Right lung (tissue), 5 donors: ENCODE data around the gene AP5M1. TPM values are rescaled to one million over a fixed set of nuclear protein-coding genes. Genes with fewer than 3 reads are reported as not detected.
A peak's percentile ranks its signal among the peaks of the same experiment; 100 is the strongest.
"Not testable (repeated sequence)": the region's sequence is repeated elsewhere in the genome, so short reads cannot be mapped to it uniquely, and the experiment has no call there.

ENCODE experiments used
- DNase-seq, 2 donors: peaks; one replicate each; pipeline ENCODE4 v3.0.0-alpha.2; 2013
- polyA plus RNA-seq, 5 donors: library from polyadenylated mRNA; unstranded; fragments of 120-200 nt; gene quantifications; one replicate each; pipeline versions ENCODE4 v1.2.1 to v1.2.3, GENCODE V29; 2013; ENCODE audit warnings: inconsistent platforms in 1 of 5, low replicate concordance in 1 of 5; ENCODE audit not compliant: insufficient read length in 5 of 5, insufficient read depth in 1 of 5

AP5M1 gene
- polyA plus RNA-seq, 5 donors, result 32.0 to 62.4 (median 47.5) TPM

DNA sequence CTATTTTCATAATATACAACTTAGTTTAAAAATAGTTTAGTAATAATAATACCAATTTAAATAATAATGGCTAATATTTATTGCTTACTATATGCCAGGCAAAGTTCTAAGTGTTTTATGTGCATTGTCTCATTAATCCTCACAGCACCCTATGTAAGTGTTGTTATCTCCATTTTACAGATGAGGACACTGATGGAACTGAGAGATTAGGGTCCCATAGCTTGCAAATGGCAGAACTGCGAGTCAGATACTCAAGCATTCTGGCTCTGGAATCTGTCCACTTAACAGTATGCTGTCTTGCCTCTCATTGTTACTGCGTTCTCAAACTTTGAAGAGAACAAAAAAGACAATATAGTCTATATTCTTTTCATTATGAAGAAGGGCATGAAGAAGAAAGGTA is 19.0 kb downstream of the AP5M1 start:
- no peak for DNase-seq

DNA sequence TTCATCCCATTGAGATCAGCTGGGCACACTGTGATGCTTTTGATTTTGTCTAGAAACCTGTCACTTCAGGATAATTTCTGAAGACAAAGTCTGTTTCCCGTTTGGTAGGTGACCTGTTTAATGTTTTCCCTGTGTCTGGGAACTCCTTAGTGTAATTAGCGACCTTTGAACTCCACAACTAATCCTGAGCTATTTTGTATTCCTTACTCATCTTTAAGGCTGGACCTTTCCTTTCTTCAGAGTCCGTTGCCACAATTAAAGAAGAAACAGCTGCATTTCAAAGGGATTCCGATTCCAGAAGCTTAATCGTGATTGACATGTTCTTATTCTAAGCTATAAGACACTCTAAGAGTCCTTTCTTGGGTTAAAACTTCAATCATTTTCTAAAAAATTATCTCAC is 22.0 kb downstream of the AP5M1 start:
- no peak for DNase-seq

DNA sequence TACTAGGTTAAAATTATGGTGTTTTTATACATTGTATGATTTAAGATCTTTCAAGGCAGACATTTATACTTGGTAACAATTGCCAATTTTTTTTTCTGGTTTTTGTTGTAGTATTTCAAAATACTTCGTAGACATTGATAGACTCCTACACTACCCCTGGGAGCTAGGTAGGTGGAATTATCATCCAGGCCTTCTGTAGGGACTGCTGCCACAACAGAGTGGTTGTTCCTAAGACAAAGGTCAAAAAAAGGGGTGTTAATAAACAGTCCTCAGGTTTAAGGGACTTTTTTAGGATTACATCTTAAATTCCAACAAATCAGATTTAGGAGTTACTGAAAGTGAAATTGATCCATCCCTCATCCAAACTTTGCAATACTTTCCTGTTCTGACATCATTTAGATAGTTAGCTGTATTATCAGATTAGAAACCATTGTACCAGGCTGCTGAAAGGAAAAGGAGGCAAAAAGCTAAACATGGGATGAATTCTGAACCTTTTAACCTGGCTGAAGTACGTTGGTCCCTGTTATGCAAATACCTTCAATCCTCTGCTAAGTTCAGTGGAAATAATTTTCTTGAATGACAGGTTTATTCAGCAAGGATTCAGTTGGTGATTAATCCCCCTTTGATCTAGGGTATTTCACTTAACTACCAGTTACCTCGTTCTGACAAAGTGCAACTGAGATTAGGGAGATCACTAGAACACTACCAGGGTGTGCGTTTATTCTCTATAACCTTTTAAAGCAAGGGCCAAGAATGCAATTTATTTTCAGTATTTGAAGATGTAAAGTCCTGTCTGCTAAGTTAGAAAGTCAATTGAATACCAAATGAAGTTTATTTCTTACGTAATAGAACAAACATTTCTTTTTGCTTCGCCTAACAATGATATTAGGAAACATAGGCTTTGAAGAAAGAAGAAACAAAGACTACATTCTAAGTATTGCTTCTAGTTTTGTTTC is 23.2 kb downstream of the AP5M1 start:
- no peak for DNase-seq

DNA sequence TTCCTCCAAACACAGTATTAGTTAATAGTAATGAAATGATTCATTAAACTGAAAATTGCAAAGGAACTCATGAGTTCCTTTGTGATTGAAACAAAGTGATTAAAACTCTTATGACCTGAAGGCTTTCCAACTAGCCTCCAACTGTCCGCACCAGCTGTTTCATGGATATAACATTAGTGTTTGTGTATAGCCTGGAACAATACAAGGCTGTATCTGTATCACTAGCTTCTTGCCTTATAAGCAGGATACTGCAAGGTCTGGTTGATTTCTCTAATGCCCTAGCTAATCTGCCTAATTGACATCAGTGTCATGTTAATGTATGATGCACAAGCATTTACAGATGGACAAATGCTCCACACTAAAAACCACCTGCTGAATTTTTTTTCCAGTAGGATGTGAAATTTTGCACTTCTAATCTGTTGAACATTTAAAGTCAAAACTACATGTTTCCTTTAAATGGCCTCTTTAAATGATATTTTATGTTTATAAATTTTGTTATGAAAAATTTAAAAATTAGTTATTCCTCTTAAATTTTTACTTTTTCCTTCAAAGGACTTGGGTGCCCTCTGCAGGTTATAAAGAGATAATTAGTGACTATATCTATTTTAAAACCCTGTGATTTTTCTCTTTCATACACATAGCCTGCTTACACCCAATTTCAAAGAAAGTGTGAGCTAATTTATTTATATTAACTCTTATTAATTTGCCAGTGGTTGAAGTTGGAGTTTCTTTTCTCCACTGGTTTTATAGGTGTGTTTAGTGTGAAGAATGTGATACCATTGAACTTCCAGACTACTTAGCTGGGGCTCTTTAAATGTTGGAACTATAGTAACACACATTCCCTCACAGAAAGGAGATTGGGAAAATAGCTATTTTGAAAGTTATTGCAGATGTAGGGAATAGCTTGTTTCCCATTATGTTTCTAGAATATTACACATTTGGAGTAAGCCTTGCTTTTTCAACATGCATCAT is 25.4 kb downstream of the AP5M1 start:
- no peak for DNase-seq

DNA sequence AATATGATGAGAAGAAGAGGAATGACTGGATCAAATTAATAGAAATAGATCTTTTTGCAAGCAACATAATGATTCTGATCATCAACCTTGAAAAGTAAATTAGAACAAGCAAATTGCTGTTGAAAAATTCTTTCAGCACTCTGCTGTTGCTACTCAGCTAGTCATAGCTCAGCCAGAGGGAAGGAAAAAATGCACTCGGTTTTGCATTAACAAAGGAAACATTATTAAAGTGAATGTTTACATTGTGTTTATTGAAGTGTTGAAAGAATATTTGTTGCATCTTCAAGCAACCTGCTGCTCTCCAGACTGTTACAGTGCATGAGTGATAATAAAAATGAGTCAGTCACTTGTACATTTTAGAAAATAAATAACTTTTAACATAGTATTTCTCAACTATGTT is 26.5 kb downstream of the AP5M1 start:
- no peak for DNase-seq

DNA sequence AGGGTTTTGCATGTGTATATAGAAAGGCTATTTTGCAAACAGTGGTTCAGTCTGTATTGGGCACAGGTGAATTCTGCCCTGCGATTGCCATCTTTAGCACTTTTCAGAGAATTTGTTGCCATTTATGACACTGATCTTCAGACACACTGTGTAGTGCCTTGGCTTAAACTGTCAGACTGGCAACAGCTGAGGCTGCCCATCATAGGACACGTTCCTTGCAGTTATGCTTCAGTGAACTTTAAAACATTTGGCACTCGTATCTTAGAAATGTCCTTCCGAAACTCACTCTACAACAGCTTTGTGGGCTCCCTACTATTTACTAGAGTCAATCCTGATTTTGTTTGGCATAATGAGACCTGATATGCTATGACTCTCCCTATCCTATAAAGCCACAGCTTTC is 29.1 kb downstream of the AP5M1 start:
- no peak for DNase-seq

DNA sequence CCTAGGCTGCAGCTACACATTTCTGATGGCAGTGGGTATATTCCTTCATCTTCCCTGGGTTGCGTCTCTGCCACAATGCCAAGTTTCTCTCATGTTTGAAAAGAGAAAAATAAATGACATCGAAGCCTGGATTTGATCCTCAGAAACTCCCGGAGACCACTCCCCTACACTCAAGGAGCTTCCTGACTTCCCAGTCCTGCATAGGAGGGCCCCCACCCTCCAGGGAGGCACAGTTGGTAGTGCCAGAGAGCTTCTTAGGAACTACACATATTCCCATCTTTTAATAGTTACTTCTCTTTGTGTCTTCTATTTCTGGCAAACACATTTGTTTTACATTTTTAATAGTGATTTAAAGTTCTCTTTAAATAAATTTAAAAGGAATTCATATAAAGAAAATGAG is 30.7 kb downstream of the AP5M1 start:
- no peak for DNase-seq

DNA sequence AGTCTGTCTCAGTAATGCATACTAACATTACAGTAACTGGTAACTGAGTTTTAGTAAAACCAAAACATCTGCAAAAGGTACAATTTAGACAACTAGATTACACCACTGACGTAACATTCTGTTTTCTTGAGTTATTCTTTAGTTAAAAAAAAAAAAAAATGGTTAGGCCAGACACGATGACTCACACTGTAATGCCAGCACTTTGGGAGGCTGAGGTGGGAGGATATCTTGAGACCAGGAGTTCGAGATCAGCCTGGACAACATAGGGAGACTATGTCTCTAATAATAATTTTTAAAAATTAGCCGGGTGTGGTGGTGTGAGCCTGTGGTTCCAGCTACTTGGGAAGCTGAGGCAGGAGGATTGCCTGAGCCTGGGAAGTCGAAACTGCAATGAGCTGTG is 34.1 kb downstream of the AP5M1 start:
- no peak for DNase-seq

DNA sequence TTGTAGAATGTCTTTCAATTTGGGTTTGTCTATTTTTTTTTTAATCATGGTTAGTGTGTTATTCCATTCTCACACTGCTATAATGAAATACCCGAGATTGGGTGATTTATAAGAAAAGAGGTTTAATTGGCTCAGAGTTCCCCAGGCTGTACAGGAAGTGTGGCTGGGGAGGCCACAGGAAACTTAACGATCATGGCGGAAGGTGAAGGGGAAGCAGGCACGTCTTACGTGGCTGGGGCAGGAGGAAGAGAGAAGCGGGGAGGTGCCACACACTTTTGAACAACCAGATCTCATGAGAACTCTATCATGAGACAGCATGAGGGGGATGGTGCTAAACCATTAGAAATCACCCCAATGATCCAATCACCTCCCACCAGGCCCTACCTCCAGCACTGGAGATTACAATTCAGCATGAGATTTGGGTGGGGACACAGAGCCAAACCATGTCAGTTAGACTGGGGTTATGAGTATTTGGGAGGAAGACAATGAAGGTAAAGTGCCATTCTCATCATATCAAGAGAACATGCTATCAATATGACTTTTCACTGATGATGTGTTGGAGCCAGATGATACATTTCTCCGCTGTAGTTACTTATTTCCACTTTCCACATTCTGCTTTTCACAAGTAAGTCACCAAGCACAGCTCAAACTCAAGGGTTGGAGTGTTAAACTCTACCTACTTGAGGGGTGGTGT is 45.8 kb downstream of the AP5M1 start:
- no peak for DNase-seq

DNA sequence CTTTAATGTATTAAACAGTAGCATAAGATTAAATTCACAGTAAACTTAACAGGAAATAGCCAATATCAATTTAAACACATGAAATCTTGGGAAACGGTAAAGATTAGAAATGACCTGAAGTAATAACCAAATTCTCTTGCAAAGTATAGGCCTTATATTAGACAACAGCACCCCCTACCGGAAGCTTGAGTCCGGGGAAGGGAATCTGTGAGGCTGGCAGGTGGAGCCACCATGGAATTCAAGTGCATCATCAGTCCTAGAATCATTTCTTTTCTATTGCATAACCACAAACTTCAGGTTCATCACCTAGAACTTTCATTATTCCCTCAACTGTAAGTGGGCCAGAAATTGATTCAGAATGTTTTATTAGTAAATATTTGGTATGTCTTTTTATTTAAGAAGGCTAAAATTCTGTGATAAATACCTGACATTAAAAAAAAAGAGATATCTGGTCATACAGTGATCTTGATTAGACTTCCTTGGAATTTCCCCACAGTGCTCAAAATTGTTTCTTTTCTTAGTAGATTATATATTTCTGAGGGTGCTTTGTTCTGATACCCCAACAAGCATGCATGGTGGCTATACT is 48.6 kb downstream of the AP5M1 start:
- peak; percentile 34 to 56 for DNase-seq

DNA sequence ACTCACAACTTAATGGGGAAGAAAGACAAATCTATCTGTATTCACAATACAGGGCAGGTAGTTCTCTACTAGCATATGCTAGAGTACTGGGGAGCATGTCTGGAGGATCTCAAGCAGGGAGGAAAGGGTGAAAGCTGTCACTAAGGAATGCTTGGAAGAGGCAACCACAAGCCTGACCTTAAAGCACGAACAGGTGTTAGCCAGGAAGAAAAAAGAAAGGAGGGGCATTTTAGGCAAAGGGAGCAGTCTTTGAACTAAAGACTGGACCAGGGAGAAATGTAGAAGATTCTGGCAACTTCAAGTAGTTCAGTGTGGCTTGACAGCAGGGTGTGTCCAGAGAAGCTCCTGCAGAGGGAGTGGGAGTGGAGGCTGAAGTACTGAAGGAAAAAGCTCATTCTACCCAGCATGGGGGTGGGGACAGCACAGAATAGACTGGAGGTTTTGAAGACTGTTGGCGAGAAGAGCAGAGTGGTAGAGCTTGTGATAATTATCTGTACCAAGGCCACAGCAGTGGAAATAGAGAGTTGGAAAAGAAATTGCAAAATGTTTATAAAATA is 50.9 kb downstream of the AP5M1 start:
- DNase-seq, result no peak

DNA sequence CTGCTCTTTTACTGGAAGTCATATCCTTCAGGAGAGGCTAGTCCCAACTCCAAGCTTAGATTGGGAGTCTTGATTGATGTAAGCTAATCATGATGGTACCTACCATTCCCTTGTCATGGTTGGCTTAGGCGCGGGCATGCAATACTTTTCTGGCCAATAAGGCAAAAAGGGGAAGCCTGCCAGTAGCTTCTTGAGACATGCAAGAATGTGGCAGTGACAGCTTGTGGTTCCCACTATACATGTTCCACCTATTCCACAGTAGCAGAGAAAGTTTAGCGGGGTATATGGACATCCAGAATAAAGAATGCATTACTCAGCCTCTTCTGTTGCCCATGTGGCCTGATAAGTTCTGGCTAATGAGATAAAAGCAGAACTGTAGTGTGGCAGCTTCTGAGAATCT is 55.0 kb downstream of the AP5M1 start:
- no peak for DNase-seq

DNA sequence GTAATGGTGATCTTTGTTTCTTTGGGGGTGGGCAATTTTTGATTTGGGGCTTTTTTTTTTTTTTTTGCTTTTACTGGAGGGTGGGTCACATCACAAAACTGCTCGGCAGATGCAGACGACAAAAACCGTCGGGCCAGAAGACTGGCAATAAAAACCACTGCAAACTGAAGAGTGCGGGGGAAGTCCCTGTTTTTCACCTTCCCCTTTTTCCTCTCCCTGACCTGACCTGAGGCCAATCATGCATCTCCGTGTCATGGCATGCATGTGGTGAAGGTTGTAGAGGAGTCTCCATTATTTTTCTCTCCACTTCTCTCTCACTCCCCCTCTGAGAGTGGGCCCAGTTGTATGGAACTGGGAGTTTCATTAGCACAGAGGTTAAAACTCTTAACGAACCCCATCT is 57.5 kb downstream of the AP5M1 start:
- DNase-seq, result no peak

DNA sequence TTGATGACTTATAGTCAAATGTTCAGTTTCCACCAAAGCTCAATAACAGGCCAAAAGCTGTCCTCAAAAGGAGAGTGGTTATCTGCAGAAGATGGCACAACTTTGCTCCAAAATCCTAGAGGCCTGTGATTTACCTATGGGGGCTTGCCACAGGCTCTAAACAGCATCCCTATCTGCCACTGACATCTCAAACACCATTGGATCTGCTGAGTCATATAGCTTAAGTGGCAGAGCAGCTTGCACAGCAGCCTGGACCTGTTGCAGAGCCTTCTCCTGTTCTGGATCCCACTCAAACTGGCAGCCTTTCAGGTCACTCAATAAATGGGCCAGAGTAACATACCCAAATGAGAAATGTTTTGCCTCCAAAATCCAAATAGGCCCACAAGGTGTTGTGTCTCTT is 61.1 kb downstream of the AP5M1 start:
- no peak for DNase-seq

DNA sequence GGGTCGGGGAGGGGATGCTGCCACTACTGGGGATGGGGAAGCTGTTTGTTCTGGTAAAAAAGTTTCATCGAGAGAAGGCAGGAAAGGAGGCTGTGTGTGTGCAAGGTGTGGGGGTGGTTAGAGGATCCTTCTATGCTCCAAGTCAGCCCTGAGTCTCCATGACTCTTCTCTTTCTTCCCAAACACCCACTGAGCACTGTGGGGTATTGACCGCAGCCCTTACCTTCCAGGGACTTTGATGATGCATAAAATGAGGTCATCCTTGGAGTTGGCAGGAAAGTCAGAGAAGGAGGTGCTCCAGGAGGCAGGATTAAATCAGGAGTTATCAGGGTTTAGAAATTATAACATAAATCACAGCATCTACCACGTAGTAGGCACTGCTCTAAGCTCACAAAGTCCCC is 63.7 kb downstream of the AP5M1 start:
- DNase-seq, result not testable (repeated sequence)

DNA sequence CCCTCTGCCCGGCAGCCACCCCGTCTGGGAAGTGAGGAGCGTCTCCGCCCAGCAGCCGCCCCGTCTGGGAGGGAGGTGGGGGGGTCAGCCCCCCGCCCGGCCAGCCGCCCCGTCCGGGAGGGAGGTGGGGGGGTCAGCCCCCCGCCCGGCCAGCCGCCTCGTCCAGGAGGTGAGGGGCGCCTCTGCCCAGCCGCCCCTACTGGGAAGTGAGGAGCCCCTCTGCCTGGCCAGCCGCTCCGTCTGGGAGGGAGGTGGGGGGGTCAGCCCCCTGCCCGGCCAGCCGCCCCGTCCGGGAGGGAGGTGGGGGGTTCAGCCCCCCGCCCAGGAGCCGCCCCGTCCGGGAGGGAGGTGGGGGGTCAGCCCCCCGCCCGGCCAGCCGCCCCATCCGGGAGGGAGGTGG is 65.0 kb downstream of the AP5M1 start:
- not testable (repeated sequence) for DNase-seq

DNA sequence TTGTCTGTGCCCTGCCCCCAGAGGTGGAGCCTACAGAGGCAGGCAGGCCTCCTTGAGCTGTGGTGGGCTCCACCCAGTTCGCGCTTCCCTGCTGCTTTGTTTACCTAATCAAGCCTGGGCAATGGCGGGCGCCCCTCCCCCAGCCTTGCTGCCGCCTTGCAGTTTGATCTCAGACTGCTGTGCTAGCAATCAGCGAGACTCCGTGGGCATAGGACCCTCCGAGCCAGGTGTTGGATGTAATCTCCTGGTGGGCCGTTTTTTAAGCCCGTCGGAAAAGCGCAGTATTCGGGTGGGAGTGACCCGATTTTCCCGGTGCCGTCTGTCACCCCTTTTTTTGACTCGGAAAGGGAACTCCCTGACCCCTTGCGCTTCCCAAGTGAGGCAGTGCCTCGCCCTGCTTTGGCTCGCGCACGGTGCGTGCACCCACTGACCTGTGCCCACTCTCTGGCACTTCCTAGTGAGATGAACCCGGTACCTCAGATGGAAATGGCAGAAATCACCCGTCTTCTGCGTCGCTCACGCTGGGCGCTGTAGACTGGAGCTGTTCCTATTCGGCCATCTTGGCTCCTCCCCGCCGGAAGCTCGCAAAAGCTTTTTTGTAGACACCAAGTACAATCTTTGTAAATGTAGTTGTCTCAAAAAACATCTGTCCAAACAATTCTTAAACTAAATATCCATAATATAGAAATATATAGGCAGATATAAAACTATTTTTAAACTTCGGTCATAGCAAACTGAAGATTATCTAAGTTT is 75.0 kb downstream of the AP5M1 start:
- DNase-seq, result not testable (repeated sequence)

DNA sequence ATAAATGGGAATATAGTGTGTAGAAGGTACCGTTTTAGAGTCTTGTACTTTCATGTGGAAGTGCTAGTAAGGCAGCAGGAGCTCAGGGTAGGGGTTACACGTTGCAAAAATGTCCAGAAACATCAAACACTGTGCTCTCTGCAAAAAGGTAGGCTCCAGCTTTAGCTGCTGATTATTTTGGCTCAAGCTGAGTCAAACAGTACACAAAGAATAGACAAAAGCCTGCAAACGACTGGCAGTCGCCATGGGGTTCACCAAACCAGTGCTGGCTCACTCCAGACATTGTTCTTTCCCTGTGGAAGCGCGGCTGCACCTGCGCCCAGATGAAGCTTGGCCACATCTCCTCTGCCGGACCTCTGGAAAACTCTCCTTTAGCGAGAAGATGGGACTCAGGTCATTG is 76.3 kb downstream of the AP5M1 start:
- no peak for DNase-seq

DNA sequence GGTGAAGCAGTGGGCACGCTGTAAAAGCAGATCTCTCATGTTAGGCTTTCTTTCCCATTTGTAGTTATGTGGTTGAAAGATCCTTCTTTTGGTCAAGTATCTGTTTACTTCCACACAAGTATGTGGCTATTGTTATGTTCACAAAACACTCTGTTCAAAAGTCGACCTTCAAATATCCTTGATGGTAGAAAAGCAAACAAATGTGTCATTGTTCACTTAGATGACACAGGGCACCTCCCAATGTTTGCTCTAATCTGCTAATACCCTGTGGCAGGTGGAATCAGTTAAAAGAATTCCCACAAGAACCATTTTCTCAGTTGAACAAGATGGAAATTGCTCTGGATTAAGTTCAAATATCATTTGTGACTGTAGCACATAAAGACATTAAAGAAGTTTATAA is 78.0 kb downstream of the AP5M1 start:
- no peak for DNase-seq
